ENCODE data around the gene VHLL.
"Not testable (repeated sequence)": the region's sequence is repeated elsewhere in the genome, so short reads cannot be mapped to it uniquely, and the experiment has no call there.

Gene VHLL

GRCh38 chr1:156298852-156299357 is at the start of gene VHLL:
Gene VHLL, minus strand, starts transcription at chr1:156299307. Its CDS starts 118 bp downstream, at chr1:156299189.
- DNase-seq = no peak

GRCh38 chr1:156347331-156347730 is 48.2 kb upstream of the VHLL start:
- no peak for DNase-seq

- DNase-seq = no peak
These were observed 47.5 kb upstream of the VHLL start for GRCh38 chr1:156346636-156347035.

- DNase-seq = not testable (repeated sequence)
These were observed 46.9 kb upstream of the VHLL start for GRCh38 chr1:156346035-156346434.

- DNase-seq = no peak
These were observed 45.3 kb upstream of the VHLL start for GRCh38 chr1:156344409-156344808.

GRCh38 chr1:156342166-156342955 is 43.3 kb upstream of the VHLL start:
- no peak for DNase-seq

GRCh38 chr1:156338180-156338976 is 39.3 kb upstream of the VHLL start, which contains the start of the genes CCT3 and TSACC:
Gene CCT3, minus strand, starts transcription at chr1:156338292. Its CDS starts 108 bp downstream, at chr1:156338184.
Gene TSACC, plus strand, starts transcription at chr1:156338526. Its CDS starts 1,232 bp downstream, at chr1:156339758.
- peak; percentile 99 for DNase-seq

- DNase-seq = no peak
These were observed 38.7 kb upstream of the VHLL start for GRCh38 chr1:156337888-156338179.

GRCh38 chr1:156337052-156337887 is 38.2 kb upstream of the VHLL start:
- peak; percentile 24 for DNase-seq

GRCh38 chr1:156336242-156336641 is 37.1 kb upstream of the VHLL start:
- no peak for DNase-seq

- not testable (repeated sequence) for DNase-seq
These were observed 24.1 kb upstream of the VHLL start for GRCh38 chr1:156323179-156323578.

- DNase-seq = no peak
These were observed 21.5 kb upstream of the VHLL start for GRCh38 chr1:156320560-156320959.

GRCh38 chr1:156319664-156320063 is 20.6 kb upstream of the VHLL start:
- DNase-seq = no peak

GRCh38 chr1:156316909-156317308 is 17.8 kb upstream of the VHLL start:
- no peak for DNase-seq

GRCh38 chr1:156310962-156311361 is 11.9 kb upstream of the VHLL start:
- no peak for DNase-seq

- DNase-seq = no peak
These were observed 9.0 kb upstream of the VHLL start for GRCh38 chr1:156308078-156308477.

- no peak for DNase-seq
These were observed 6.1 kb upstream of the VHLL start for GRCh38 chr1:156305215-156305614.

- no peak for DNase-seq
These were observed 4.1 kb upstream of the VHLL start for GRCh38 chr1:156303241-156303640.

GRCh38 chr1:156295391-156295947 is 3.6 kb downstream of the VHLL start, which contains the start of gene GLMP:
Gene GLMP, minus strand, starts transcription at chr1:156295679. Its CDS starts 34 bp downstream, at chr1:156295645.
- peak; percentile 69 for DNase-seq

- no peak for DNase-seq
These were observed 5.2 kb downstream of the VHLL start for GRCh38 chr1:156293895-156294294.

GRCh38 chr1:156293098-156293434 is 6.0 kb downstream of the VHLL start:
- DNase-seq = no peak

- DNase-seq = peak; percentile 44
These were observed 7.7 kb downstream of the VHLL start for GRCh38 chr1:156291226-156292061.
